ENCODE data around the gene ADAMTSL4. TPM values are rescaled to one million over a fixed set of nuclear protein-coding genes. Genes with fewer than 3 reads are reported as not detected.

Gene ADAMTSL4
- polyA plus RNA-seq, 3 donors, result 12.1 to 66.1 (median 56.0) TPM

- 96 to 99% (median 96%) methylated on average over 7 of the region's 7 CpGs for WGBS, 3 donors
- H3K27ac ChIP-seq (ENCODE audit: low read depth, low read length), result no peak overlapping the region
Observed at GRCh38 chr1:150606463-150607142, 57.4 kb downstream of the ADAMTSL4 start.

- 59 to 84% (median 65%) methylated on average over 2 of the region's 2 CpGs for WGBS, 3 donors
- H3K27ac ChIP-seq (ENCODE audit: low read depth, low read length), result no peak overlapping the region
Observed at GRCh38 chr1:150609732-150610131, 60.5 kb downstream of the ADAMTSL4 start.

Other genes with a start within 250 kb of the ADAMTSL4 start
- 10 to 100 TPM; 22.0 to 35.8 (median 31.5) TPM for gene PRPF3, start 227.9 kb upstream of the ADAMTSL4 start, polyA plus RNA-seq
- gene RPRD2, start 185.3 kb upstream of the ADAMTSL4 start, polyA plus RNA-seq, result 1 to 10 TPM; 6.7 to 8.7 (median 8.2) TPM
- 10 to 100 TPM in 2 of 3 donors, 1 to 10 TPM in 1; 8.9 to 16.9 (median 10.5) TPM for gene TARS2, start 62.0 kb upstream of the ADAMTSL4 start, polyA plus RNA-seq
- 10 to 100 TPM in 2 of 3 donors, 1 to 10 TPM in 1; 2.7 to 10.8 (median 10.1) TPM for gene ECM1, start 41.3 kb upstream of the ADAMTSL4 start, polyA plus RNA-seq
- under 1 TPM in 2 of 3 donors, not detected in 1; 0.15 to 0.18 TPM for gene FALEC, start 33.7 kb upstream of the ADAMTSL4 start, polyA plus RNA-seq
- 100 to 1,000 TPM in 2 of 3 donors, 10 to 100 TPM in 1; 98.6 to 386 (median 314) TPM for gene MCL1, start 30.2 kb downstream of the ADAMTSL4 start, polyA plus RNA-seq
- gene ENSA, start 80.2 kb downstream of the ADAMTSL4 start, polyA plus RNA-seq, result 100 to 1,000 TPM in 2 of 3 donors, 10 to 100 TPM in 1; 49.0 to 133 (median 107) TPM
- gene GOLPH3L, start 147.7 kb downstream of the ADAMTSL4 start, polyA plus RNA-seq, result 10 to 100 TPM; 10.3 to 26.6 (median 19.2) TPM
- gene HORMAD1, start 171.5 kb downstream of the ADAMTSL4 start, polyA plus RNA-seq, result under 1 TPM in 1 of 3 donors, not detected in 2; 0.07 TPM
- 10 to 100 TPM; 11.6 to 67.0 (median 43.1) TPM for gene CTSS, start 216.4 kb downstream of the ADAMTSL4 start, polyA plus RNA-seq